ENCODE results near the gene DOCK4. TPM values are rescaled to one million over a fixed set of nuclear protein-coding genes. Genes with fewer than 3 reads are reported as not detected.

Gene DOCK4
- polyA plus RNA-seq, 12 donors: 9.2 to 21.2 (median 10.6) TPM; not detected in 1

GRCh38 chr7:112083776-112084355 lies 122.3 kb downstream of the DOCK4 start:
- no peak for DNase-seq

GRCh38 chr7:112082306-112082705 lies 123.9 kb downstream of the DOCK4 start:
- DNase-seq: no peak

- DNase-seq: no peak
Observed at GRCh38 chr7:112081778-112082177, 124.4 kb downstream of the DOCK4 start.

- no peak for DNase-seq
Observed at GRCh38 chr7:112080978-112081377, 125.2 kb downstream of the DOCK4 start.

- no peak for DNase-seq
Observed at GRCh38 chr7:112080441-112080840, 125.8 kb downstream of the DOCK4 start.

- DNase-seq: no peak
Observed at GRCh38 chr7:112079673-112080072, 126.5 kb downstream of the DOCK4 start.

GRCh38 chr7:112079122-112079521 lies 127.1 kb downstream of the DOCK4 start:
- no peak for DNase-seq

GRCh38 chr7:112076324-112076723 lies 129.9 kb downstream of the DOCK4 start:
- DNase-seq: no peak

- DNase-seq: no peak
Observed at GRCh38 chr7:112074464-112074863, 131.7 kb downstream of the DOCK4 start.

GRCh38 chr7:112073530-112073929 lies 132.7 kb downstream of the DOCK4 start:
- no peak for DNase-seq

- no peak for DNase-seq
Observed at GRCh38 chr7:112072541-112073245, 133.5 kb downstream of the DOCK4 start.

GRCh38 chr7:112071856-112072255 lies 134.3 kb downstream of the DOCK4 start:
- no peak for DNase-seq

GRCh38 chr7:112070674-112071256 lies 135.4 kb downstream of the DOCK4 start:
- DNase-seq: no peak

GRCh38 chr7:112069879-112070321 lies 136.3 kb downstream of the DOCK4 start:
- no peak for DNase-seq

GRCh38 chr7:112068967-112069366 lies 137.2 kb downstream of the DOCK4 start:
- DNase-seq: no peak

- no peak for DNase-seq
Observed at GRCh38 chr7:112067632-112068540, 138.3 kb downstream of the DOCK4 start.

- no peak for DNase-seq
Observed at GRCh38 chr7:112067200-112067599, 139.0 kb downstream of the DOCK4 start.

GRCh38 chr7:112065758-112066157 lies 140.4 kb downstream of the DOCK4 start:
- no peak for DNase-seq

- DNase-seq: no peak
Observed at GRCh38 chr7:112064627-112065385, 141.4 kb downstream of the DOCK4 start.

GRCh38 chr7:112063974-112064373 lies 142.2 kb downstream of the DOCK4 start:
- DNase-seq: no peak

- no peak for DNase-seq
Observed at GRCh38 chr7:112061051-112061450, 145.1 kb downstream of the DOCK4 start.
